GM15510 (cell line): Measurements from ENCODE around the gene ARHGAP35.

Experiments used
- POLR2A ChIP-seq: IDR thresholded peaks from 3 replicates; pipeline ENCODE4 v1.6.1; 2011; ENCODE audit warnings: borderline replicate concordance; ENCODE audit not compliant: insufficient read length; ENCODE audit errors: extremely low read depth

ARHGAP35 gene

GRCh38 chr19:46860846-46861690 is at the start of gene ARHGAP35:
TSS of gene ARHGAP35 (plus strand) at chr19:46860997. CDS start at chr19:46918676, 57,679 bp downstream.
- no peak for TF ChIP-seq POLR2A

GRCh38 chr19:46812977-46813838 is 47.6 kb upstream of the ARHGAP35 start:
- TF ChIP-seq POLR2A, result no peak

DNA sequence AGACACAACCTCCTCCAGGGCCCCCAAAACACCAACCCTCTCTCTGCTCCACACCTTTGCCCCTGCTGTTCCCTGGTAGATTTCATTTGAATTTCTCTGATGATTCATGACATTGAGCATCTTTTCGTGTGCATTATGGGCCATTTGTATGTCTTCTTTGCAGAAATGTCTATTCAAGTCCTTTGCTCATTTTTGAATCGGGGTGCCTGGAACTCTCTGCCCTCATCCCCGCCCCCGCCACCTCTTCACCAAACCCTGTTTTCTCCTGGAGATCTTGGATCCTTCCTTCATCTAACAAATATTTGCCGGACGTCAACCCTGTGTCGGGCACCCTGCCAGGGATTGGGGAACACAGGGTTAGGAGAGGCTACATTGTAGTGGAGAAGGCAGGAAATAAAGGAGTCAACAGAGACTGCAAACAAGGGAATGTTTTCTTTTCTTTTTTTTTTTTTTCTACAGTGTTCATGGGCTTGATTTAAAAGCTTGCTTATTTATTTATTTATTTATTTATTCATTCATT is 46.9 kb upstream of the ARHGAP35 start:
- TF ChIP-seq POLR2A, result no peak

- no peak for TF ChIP-seq POLR2A
These were observed 44.8 kb upstream of the ARHGAP35 start for GRCh38 chr19:46815833-46816627.

DNA sequence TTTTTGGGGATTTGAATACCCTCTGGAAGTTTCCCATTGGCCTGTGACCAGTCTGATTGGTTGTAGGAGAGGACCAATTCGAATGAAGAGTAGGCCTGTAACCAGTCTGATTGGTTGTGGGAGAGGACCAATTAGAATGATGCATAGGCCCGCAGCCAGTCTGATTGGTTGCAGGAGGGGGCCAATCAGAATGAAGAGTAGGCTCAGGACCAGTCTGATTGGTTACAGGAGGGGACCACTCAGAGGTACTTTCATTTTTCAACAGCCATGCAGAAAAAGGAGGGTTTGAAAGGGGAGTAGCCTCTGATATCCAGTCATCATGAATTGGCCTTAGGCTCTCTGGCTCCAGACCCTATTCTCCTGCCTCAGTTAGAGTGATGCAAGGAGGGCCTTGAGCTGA is 42.0 kb upstream of the ARHGAP35 start:
- TF ChIP-seq POLR2A, result no peak

DNA sequence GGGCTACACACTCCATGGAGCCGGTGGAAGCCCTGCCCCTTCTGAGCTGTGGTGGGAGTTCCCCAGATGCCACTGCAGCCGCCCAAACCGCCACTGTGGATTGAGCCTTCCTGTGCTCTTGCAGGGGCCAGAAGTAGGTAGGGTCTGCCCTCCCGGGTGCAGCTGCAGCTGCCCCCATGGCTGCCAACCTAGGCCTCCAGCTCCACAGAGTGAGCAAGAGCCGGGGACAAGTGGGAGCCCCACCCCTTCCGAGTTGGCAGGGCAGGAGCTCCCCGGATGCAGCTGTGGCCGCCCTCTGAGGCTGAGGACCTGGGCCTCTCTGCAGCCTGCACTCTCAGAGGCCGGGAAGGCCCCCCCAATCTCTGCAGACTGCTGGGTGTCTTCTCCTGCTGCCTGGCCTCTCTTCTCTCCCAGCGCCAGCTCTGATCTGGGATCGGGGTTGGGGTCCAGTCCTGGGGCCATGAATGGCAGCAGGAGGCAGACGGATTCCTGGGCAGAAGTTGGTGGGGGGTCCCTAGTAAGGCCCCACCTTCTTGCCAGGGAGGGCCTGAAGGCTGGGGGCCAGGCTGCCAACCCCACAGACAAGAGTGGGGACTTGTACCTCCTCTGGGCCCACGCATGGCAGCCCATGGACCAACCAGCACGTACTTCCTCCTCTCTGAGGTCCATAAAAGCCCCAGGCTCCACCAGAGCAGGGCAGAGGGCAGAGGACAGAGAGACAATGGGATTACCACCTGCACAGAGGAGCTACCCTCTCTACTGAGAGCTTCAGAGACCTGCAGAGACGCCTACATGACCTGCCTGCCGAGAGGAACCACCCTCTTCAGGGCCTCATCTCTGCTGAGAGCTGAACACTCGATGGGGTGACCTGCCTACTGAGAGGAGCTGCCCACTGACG is 39.0 kb upstream of the ARHGAP35 start:
- TF ChIP-seq POLR2A, result peak; percentile 51

DNA sequence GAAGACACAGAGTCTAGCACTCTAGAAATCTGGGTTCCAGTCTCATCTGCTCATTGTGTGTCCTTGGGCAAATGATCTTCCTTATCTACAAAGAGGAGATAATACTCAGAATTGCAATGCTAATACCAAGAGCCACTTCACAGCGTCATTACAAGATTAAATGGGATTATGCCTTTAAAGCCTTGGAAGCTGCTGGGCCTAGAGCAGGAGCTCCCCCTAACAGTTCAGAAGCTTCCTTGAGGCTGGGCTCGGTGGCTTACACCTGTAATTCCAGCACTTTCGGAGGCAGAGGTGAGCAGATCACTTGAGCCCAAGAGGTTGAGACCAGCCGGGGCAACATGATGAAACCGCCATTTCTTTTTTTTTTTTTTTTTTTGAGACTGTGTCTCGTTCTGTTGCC is 37.7 kb upstream of the ARHGAP35 start:
- TF ChIP-seq POLR2A, result no peak

- no peak for TF ChIP-seq POLR2A
These were observed 35.7 kb upstream of the ARHGAP35 start for GRCh38 chr19:46824890-46825730.

DNA sequence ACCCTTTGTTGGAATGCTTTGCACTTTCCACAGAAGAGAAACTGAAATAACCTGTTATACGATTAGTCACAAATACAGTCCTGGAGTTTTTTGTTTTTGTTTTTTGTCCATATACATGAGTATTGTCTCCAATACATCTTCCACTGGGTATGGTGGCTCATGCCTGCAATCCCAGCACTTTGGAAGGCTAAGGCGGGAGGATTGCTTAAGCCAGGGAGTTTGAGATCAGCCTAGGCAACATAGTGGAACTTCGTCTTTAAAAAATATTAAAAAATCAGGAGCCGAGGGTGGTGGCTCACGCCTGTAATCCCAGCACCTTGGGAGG is 35.1 kb upstream of the ARHGAP35 start:
- TF ChIP-seq POLR2A, result no peak

DNA sequence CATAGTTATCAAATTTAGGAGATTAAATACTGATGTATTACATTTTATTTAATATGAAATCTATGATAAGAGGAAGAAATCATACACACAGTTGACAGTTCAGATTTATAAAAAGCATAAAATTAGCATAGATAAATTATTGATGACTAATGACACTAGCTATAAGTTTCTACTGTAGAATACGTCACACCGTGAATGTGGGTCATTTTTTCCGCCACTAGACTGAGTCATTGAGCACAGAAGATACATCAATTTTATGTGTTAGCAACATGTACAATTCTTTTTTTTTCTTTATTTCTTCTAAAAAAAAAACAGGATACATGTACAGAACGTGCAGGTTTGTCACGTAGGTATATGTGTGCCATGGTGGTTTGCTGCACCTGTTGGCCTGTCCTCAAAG is 32.3 kb upstream of the ARHGAP35 start:
- TF ChIP-seq POLR2A, result no peak

- no peak for TF ChIP-seq POLR2A
These were observed 29.9 kb upstream of the ARHGAP35 start for GRCh38 chr19:46830864-46831263.

DNA sequence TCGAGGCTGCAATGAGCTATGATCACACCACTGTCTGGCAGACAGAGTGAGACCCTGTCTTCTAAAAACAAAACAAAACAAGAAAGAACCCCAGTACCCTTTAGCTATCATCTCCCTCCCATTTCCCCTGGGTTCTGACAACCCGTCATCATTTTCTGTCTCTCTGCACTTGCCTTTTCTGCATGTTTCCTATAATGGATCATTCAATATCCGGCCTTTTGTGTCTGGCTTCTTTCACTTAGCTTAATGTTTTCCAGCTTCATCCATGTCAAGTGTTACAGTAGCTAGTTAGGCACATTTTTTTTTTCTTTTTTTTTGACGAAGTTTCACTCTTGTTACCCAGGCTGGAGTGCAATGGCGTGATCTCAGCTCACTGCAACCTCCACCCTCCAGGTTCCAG is 26.7 kb upstream of the ARHGAP35 start:
- TF ChIP-seq POLR2A, result no peak

GRCh38 chr19:46834984-46835383 is 25.8 kb upstream of the ARHGAP35 start:
- TF ChIP-seq POLR2A, result no peak

- no peak for TF ChIP-seq POLR2A
These were observed 22.6 kb upstream of the ARHGAP35 start for GRCh38 chr19:46838160-46838559.
